H9 (cell line): ENCODE measurements around the gene RGP1. TPM values are rescaled to one million over a fixed set of nuclear protein-coding genes. Genes with fewer than 3 reads are reported as not detected.

Experiments used
- DNase-seq: peaks from one replicate; pipeline ENCODE4 v3.0.0-alpha.2; 2017
- H2AFZ ChIP-seq: one replicate; pipeline ENCODE4 v1.6.1; 2013; ENCODE audit warnings: mild to moderate bottlenecking, low read length, control low read depth, moderate library complexity
- H2AK5ac ChIP-seq: 2 replicates; pipeline ENCODE4 v1.6.1; 2013; ENCODE audit warnings: low read length, control low read depth, mixed read lengths; ENCODE audit not compliant: insufficient read length
- H2BK120ac ChIP-seq: one replicate; pipeline ENCODE4 v1.6.1; 2013; ENCODE audit warnings: low read depth, mild to moderate bottlenecking, low read length, control low read depth, inconsistent platforms; ENCODE audit not compliant: poor library complexity, severe bottlenecking
- H2BK12ac ChIP-seq: 2 replicates; pipeline ENCODE4 v1.6.1; 2013; ENCODE audit warnings: low read length, control low read depth, mixed read lengths, low read depth; ENCODE audit not compliant: insufficient read length
- H2BK15ac ChIP-seq: 2 replicates; pipeline ENCODE4 v1.6.1; 2013; ENCODE audit warnings: low read depth, low read length, control low read depth
- H2BK20ac ChIP-seq: one replicate; pipeline ENCODE4 v1.6.1; 2013; ENCODE audit warnings: low read depth, mild to moderate bottlenecking, low read length, control low read depth, inconsistent platforms; ENCODE audit not compliant: poor library complexity, severe bottlenecking
- H2BK5ac ChIP-seq: 2 replicates; pipeline ENCODE4 v1.6.1; 2013; ENCODE audit warnings: low read length, control low read depth, mixed read lengths; ENCODE audit not compliant: insufficient read length
- H3K14ac ChIP-seq: 2 replicates; pipeline ENCODE4 v1.6.1; 2013; ENCODE audit warnings: low read length, control low read depth; ENCODE audit not compliant: insufficient read depth
- H3K18ac ChIP-seq: 2 replicates; pipeline ENCODE4 v1.6.1; 2013; ENCODE audit warnings: low read depth, mild to moderate bottlenecking, mixed read lengths, low read length, control low read depth; ENCODE audit not compliant: insufficient read length
- H3K23ac ChIP-seq: 2 replicates; pipeline ENCODE4 v1.6.1; 2013; ENCODE audit warnings: low read length, control low read depth, mixed read lengths, low read depth; ENCODE audit not compliant: insufficient read length
- H3K23me2 ChIP-seq: 2 replicates; pipeline ENCODE4 v1.6.1; 2013; ENCODE audit warnings: low read depth, mild to moderate bottlenecking, mixed read lengths, low read length, control low read depth; ENCODE audit not compliant: insufficient read length, poor library complexity, severe bottlenecking
- H3K27ac ChIP-seq: 2 replicates; pipeline ENCODE4 v1.5.1; 2013; ENCODE audit warnings: low read length, control low read depth, mixed read lengths, low read depth; ENCODE audit not compliant: insufficient read length
- H3K27me3 ChIP-seq: 2 replicates; pipeline ENCODE4 v1.6.1; 2013; ENCODE audit warnings: low read length, control low read depth, inconsistent platforms; ENCODE audit not compliant: insufficient read depth
- H3K4ac ChIP-seq: 2 replicates; pipeline ENCODE4 v1.6.1; 2013; ENCODE audit warnings: low read depth, mild to moderate bottlenecking, control low read depth, inconsistent platforms, low read length, moderate library complexity
- H3K4me1 ChIP-seq: 2 replicates; pipeline ENCODE4 v1.6.1; 2013; ENCODE audit warnings: low read length, control low read depth, inconsistent platforms; ENCODE audit not compliant: insufficient read depth
- H3K4me2 ChIP-seq: 2 replicates; pipeline ENCODE4 v1.6.1; 2013; ENCODE audit warnings: low read length, control low read depth, mixed read lengths; ENCODE audit not compliant: insufficient read length, insufficient read depth
- H3K56ac ChIP-seq: 2 replicates; pipeline ENCODE4 v1.6.1; 2013; ENCODE audit warnings: low read depth, mild to moderate bottlenecking, mixed read lengths, low read length, control low read depth; ENCODE audit not compliant: insufficient read length
- H3K79me1 ChIP-seq: 2 replicates; pipeline ENCODE4 v1.6.1; 2013; ENCODE audit warnings: low read depth, mild to moderate bottlenecking, moderate library complexity, low read length, control low read depth, inconsistent platforms; ENCODE audit not compliant: insufficient read depth, poor library complexity, severe bottlenecking
- H3K79me2 ChIP-seq: 2 replicates; pipeline ENCODE4 v1.6.1; 2013; ENCODE audit warnings: low read length, control low read depth, inconsistent platforms; ENCODE audit not compliant: insufficient read depth
- H3K9ac ChIP-seq: 2 replicates; pipeline ENCODE4 v1.6.1; 2013; ENCODE audit warnings: low read length, control low read depth, mixed read lengths; ENCODE audit not compliant: insufficient read length; ENCODE audit errors: extremely low read depth
- H3K9me3 ChIP-seq: one replicate; pipeline ENCODE4 v1.6.1; 2013; ENCODE audit warnings: low read depth, low read length, inconsistent platforms; ENCODE audit not compliant: control insufficient read depth
- H3T11ph ChIP-seq: one replicate; pipeline ENCODE4 v1.6.1; 2013; ENCODE audit warnings: mild to moderate bottlenecking, low read length, control low read depth, inconsistent platforms
- H4K20me1 ChIP-seq: one replicate; pipeline ENCODE4 v1.6.1; 2013; ENCODE audit not compliant: control insufficient read depth, insufficient read length, insufficient read depth
- H4K5ac ChIP-seq: 2 replicates; pipeline ENCODE4 v1.6.1; 2013; ENCODE audit warnings: low read depth, mild to moderate bottlenecking, mixed read lengths, low read length, control low read depth; ENCODE audit not compliant: insufficient read length
- H4K8ac ChIP-seq: replicated peaks from 2 replicates; pipeline ENCODE4 v1.6.1; 2013; ENCODE audit warnings: low read length, control low read depth, mixed read lengths, low read depth; ENCODE audit not compliant: insufficient read length
- H4K91ac ChIP-seq: 2 replicates; pipeline ENCODE4 v1.6.1; 2013; ENCODE audit warnings: low read depth, mild to moderate bottlenecking, moderate library complexity, mixed read lengths, low read length, control low read depth; ENCODE audit not compliant: insufficient read length
- H3K27ac Mint-ChIP-seq, 3 experiments: 2 replicates in 2 of 3; 3 replicates in 1 of 3; pipeline ENCODE4 v1.8.0; 2020 to 2021; ENCODE audit warnings: mixed read lengths in 3 of 3, mild to moderate bottlenecking in 1 of 3, moderate library complexity in 1 of 3
- H3K27me3 Mint-ChIP-seq: 2 replicates; pipeline ENCODE4 v1.8.0; 2021; ENCODE audit warnings: low read depth, mild to moderate bottlenecking, moderate library complexity, mixed read lengths
- H3K36me3 Mint-ChIP-seq, 3 experiments: 2 replicates in 2 of 3; 3 replicates in 1 of 3; pipeline ENCODE4 v1.8.0; 2020 to 2021; ENCODE audit warnings: low read depth in 3 of 3, mixed read lengths in 3 of 3; ENCODE audit not compliant: insufficient read depth in 1 of 3
- H3K4me1 Mint-ChIP-seq, 2 experiments: 2 replicates each; pipeline ENCODE4 v1.8.0; 2020; ENCODE audit warnings: mixed read lengths in 2 of 2
- H3K4me3 Mint-ChIP-seq, 2 experiments: 2 replicates in 1 of 2; 3 replicates in 1 of 2; pipeline ENCODE4 v1.8.0; 2020 to 2021; ENCODE audit warnings: mild to moderate bottlenecking in 2 of 2, mixed read lengths in 2 of 2, moderate library complexity in 1 of 2
- H3K9me3 Mint-ChIP-seq, 2 experiments: 2 replicates in 1 of 2; 3 replicates in 1 of 2; pipeline ENCODE4 v1.8.0; 2020; ENCODE audit warnings: mild to moderate bottlenecking in 2 of 2, mixed read lengths in 2 of 2, moderate library complexity in 1 of 2
- WGBS: extraction: QIAGEN DNeasy Blood & Tissue Kit; methylation state at CpG from one replicate; pipeline ENCODE4 v1.1.7; 2013; ENCODE audit warnings: missing lambda C conversion rate, low lambda C conversion rate, mixed read lengths; ENCODE audit not compliant: insufficient read length; ENCODE audit errors: extremely low coverage; 5-methylcytosine and 5-hydroxymethylcytosine counted together
- total RNA-seq: library from RNA; stranded (reverse); gene quantifications from 2 replicates; pipeline ENCODE4 v1.2.1, GENCODE V29; 2021
- TF ChIP-seq, protein P1 (sequence below): fragments of 200-600 bp; sonication (generic); conservative IDR thresholded peaks from 3 replicates; pipeline ENCODE4 v1.8.0; 2021; ENCODE audit warnings: antibody characterized with exemption, mild to moderate bottlenecking

Gene RGP1
- total RNA-seq, 1 experiment from 2014 or later, result 25.7 TPM

GRCh38 chr9:35729101-35729500 is 20.0 kb upstream of the RGP1 start:
- H3K4ac ChIP-seq, result no peak overlapping the region
- H3K27me3 ChIP-seq, result no peaks in the 10 kb centered on the region
- H3K79me2 ChIP-seq, result peaks cover 6% of the 10 kb centered on the region
- H3K23me2 ChIP-seq, result peaks cover 7% of the 10 kb centered on the region
- no peak overlapping the region for H3K27ac Mint-ChIP-seq
- H2BK15ac ChIP-seq, result no peak overlapping the region
- H4K8ac ChIP-seq, result no peak overlapping the region
- H2AK5ac ChIP-seq, result no peak overlapping the region
- no peak overlapping the region for H3K23ac ChIP-seq
- no peak overlapping the region for H3K4me3 Mint-ChIP-seq
- H4K91ac ChIP-seq, result no peak overlapping the region
- H2AFZ ChIP-seq, result no peak overlapping the region
- TF ChIP-seq, protein P1, sequence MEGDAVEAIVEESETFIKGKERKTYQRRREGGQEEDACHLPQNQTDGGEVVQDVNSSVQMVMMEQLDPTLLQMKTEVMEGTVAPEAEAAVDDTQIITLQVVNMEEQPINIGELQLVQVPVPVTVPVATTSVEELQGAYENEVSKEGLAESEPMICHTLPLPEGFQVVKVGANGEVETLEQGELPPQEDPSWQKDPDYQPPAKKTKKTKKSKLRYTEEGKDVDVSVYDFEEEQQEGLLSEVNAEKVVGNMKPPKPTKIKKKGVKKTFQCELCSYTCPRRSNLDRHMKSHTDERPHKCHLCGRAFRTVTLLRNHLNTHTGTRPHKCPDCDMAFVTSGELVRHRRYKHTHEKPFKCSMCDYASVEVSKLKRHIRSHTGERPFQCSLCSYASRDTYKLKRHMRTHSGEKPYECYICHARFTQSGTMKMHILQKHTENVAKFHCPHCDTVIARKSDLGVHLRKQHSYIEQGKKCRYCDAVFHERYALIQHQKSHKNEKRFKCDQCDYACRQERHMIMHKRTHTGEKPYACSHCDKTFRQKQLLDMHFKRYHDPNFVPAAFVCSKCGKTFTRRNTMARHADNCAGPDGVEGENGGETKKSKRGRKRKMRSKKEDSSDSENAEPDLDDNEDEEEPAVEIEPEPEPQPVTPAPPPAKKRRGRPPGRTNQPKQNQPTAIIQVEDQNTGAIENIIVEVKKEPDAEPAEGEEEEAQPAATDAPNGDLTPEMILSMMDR, result no peak
- no peaks in the 10 kb centered on the region for H3K79me1 ChIP-seq
- H3K4me1 Mint-ChIP-seq, result peaks cover 15 to 16% of the 10 kb centered on the region in 2 experiments
- H3K9me3 Mint-ChIP-seq, result no peaks in the 10 kb centered on the region
- no peak overlapping the region for H4K5ac ChIP-seq
- H3K56ac ChIP-seq, result no peak overlapping the region
- H3K9ac ChIP-seq, result no peak overlapping the region
- no CpG with 5 or more reads among the region's 3 CpGs for WGBS
- no peak for DNase-seq
- no peak overlapping the region for H3K14ac ChIP-seq
- H3K36me3 Mint-ChIP-seq, result peaks cover 12 to 19% (median 16%) of the 10 kb centered on the region in 3 experiments; a peak in 6 of 7 replicates
- no peak overlapping the region for H2BK20ac ChIP-seq
- H2BK12ac ChIP-seq, result no peak overlapping the region
- no peak overlapping the region for H2BK5ac ChIP-seq
- H4K20me1 ChIP-seq, result no peaks in the 10 kb centered on the region
- no peak overlapping the region for H3T11ph ChIP-seq
- H3K27ac ChIP-seq, result no peak overlapping the region
- peaks cover 25% of the 10 kb centered on the region; the same call in 1 of the 2 replicates for H3K4me1 ChIP-seq
- H2BK120ac ChIP-seq, result no peak overlapping the region
- H3K9me3 ChIP-seq, result no peaks in the 10 kb centered on the region
- no peaks in the 10 kb centered on the region for H3K27me3 Mint-ChIP-seq
- H3K18ac ChIP-seq, result no peak overlapping the region
- H3K4me2 ChIP-seq, result peak overlapping the region; percentile 19
